ENCODE results near the gene POGZ.
A peak's percentile ranks its signal among the peaks of the same experiment; 100 is the strongest.
"Not testable (repeated sequence)": the region's sequence is repeated elsewhere in the genome, so short reads cannot be mapped to it uniquely, and the experiment has no call there.

Gene POGZ

DNA sequence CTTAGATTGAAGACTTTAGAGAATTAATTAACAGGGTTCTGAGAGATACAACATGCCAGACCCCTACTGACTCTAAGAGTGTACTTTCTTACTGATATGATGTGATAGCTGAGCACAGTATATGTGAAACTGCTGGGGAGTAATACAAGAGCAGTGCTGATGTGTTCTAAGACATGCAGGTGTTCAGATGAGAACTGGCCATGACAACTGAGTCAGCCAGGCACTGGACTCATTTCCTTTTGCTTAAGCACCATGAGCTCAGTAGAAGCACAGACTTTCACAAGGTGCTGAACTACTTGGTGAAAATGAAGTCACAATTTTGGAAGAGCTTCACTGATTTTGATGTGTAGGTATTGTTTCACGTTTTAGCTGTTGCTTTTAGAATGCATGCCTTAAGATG lies 15.9 kb upstream of the POGZ start:
- no peak for DNase-seq

DNA sequence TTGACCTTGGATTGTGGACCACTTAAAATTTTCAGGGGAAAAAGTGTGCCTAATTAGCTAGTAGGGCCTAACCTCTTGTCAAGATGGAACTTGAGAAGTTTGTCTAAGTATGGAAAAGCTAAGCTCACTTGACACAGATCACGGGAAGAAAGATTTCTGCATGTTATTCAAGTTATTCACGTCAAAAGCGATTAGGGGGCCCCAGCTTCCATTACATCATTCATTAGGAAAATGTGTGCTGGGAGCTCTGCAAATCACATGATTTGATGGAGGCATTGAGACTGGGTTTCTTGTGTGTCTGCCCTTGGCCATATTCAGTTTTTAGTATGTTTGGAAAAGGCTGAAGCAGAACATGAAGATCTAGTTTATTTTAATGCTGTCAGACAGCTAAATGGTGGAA lies 15.5 kb upstream of the POGZ start:
- DNase-seq: no peak

DNA sequence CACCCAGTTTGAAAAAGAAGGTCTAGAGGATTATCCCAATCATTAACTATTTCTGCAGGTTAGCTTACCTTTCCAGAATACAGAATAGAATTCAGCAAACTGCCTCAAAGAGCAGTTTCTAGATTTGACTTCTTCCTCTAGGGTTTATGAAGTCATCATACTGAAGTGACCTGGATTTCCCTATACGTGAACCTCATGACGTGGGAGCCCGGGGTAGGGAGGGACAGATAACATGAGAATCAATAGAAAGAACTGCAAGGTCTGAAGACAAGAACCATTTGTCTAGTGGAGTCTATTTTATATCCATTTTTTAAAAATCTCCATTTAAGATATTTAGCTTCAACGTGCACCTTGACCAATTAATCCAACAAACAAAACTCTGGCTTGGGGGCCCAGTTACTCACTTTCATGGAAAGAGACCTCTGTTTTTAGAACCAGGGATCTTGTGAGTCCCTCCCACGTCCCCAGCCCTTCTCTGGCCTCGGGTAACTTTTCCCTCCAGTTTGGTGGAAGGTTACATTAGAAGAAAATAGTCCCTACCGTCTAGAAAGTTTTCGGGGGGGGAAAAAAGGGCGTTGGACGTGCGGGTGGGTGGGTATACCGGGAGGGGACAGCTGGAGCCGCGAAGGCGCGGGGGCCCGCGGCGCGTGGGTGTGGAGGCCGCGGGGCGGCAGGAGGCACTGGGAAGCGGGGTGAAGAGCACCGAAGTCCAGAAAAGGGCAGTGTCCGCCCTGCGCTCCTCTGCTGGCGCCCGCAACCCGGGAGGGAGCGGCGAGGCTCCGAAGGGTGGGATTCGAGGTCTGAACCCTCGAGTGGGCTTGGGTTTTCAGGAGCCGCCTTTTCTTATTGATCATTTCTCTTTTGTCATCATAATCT lies 13.8 kb upstream of the POGZ start:
- peak; percentile 80 for DNase-seq

DNA sequence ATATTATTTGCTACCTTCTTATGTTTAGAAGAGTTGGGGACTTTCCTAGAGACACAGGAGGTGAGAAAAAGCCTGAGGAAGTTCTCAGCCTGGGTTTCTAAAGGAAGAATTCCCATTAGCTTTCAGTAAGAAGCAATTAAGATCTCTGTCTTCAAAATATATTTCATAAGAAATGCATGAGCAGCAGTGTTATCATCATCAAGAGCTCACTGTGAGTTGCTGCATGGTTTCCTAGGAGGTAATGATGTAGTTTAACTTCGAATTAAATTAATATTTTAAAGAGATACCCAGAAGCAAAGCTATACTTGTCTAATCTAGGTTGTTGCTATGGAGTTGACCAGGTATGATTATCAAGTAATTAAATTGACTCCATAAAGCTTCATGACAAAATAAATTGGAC lies 5.7 kb upstream of the POGZ start:
- DNase-seq: no peak

DNA sequence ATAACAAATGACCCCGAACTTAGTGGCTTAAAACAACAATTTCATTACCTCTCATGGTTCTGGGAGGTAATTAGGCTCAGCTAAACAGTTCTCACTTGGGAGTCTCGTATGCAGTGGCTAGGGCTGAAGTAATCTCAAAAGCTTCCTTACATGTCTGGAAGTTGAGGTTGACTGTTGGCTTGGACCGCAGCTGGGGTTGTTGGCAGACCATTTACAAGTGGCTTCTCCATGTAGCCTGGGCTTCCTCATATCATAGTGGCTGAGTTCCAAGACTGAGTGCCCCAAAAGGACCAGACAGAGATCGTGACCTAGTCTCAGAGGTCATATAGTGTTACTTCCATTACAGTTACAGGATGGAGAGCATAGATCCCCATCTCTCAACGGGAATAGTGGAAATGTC lies 2.4 kb upstream of the POGZ start:
- DNase-seq: no peak

DNA sequence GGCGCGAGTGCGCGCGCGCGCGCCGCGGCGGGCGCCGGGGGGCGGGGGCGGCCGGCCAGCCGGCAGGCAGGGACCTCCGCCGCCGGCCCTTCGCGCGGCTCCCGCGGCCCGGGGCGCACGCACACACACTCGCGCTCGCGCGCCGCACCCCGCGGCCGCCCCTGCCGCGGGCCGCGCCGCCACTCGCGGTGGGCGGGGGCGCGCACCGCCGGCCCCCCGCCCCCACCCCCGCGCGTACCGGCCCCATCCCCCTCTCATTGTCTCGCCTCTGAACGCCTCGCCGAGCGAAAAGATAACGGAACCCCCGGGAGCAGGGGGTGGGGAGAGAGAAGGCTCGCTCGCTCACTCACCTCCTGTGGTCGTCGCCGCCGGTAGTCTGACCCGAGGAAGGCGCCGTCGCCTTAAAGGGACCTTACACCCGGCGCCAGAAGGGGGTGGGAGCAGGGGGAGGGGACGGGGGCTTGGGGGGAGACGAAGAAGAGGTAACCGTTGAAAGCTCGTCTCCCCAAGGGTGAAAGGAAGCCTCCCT lies 428 bp downstream of the POGZ start:
- DNase-seq: peak; percentile 50

DNA sequence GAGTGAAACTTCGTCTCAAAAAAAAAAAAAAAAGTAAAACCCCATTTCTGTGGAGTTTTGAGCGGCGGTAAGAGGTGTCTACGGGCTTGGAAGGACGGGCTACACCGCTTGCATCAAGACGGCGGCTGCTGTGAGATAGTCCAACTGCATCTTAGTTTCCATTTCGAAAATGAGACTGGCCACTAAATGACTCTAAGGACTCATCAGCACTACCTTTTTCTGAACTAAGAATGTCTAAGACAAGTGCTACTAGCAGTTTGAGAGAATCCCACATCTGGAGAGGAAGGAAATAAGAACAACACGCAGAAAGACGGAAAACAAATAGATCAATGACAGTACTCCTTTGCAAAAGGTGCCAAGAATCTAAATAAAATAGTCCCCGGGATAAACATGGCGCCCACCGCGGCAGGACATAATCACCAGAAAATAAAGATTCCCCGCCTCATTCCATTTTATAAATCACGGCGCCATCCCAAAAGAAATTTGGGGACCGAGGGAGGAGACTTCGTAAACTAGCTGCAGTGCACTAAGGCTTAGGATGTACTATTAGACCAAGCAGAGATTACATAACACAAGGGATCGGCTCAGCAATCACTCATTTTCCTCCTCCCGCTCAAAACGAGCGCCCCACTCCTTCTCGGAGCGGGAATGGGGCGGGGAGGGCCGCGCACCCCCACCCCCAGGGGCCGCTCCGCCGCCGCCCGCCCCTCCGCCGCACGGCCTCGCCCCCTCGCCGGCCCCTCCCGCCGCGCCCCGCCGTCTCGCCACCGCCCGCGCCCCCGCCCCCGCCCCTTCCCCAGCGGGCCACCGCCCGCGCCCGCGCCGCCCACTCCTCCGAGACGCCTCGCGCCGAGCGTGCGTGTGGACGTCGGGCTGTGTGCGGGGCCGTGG lies 1.1 kb downstream of the POGZ start:
- DNase-seq: peak; percentile 45

DNA sequence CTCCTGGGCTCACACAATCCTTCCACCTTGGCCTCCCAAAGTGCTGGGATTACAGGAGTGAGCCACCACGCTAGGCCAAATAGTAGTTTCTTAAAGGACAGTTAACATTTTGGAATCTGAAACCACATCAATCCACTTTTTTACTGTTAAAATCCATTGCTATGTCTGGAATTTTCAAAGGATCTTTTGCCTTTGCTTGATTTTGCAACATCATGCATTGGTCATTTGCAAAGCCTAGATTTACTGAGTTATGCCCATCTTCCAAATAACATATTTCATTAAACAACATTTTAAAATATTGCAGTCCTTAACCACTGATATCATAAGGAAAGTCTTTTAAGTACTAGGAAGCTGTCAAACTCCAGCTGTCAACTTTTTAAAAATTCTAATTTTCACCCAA lies 3.3 kb downstream of the POGZ start:
- no peak for DNase-seq

DNA sequence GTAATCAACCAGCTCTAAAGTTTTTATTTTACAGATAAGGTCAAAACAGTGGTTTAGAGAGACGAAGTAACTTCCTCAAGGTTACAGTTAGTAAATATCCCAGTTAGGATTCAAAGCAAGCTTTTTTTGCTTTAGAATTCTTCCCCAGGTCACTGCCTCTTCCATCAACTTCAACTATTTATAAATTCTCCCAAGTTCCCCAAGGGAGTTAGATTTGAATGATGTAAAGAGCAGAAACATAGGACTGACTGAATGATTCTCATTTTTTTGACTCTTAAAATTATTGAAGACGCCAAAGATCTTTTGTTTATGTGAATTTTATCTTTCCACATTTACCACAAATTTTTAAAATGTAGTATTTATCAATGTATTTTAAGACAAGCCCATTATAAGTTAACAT lies 4.1 kb downstream of the POGZ start:
- no peak for DNase-seq

DNA sequence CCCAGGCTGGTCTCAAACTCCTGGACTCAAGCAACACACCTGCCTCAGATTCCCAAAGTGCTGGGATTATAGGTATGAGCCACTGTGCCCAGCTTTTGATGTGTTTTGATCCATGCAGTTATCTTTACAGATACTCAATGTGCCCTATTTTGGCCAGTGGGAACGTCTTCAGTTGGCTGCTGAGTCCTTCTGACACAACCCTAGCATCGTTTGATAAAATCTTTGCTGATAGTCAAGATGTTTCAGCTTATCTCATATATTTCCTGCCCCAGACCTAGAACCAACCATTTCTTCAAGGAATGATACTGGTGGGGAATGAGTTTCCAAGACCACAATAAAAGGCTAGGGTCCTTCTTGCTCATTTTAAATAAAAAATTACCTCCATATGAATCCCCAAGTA lies 11.6 kb downstream of the POGZ start:
- DNase-seq: no peak

DNA sequence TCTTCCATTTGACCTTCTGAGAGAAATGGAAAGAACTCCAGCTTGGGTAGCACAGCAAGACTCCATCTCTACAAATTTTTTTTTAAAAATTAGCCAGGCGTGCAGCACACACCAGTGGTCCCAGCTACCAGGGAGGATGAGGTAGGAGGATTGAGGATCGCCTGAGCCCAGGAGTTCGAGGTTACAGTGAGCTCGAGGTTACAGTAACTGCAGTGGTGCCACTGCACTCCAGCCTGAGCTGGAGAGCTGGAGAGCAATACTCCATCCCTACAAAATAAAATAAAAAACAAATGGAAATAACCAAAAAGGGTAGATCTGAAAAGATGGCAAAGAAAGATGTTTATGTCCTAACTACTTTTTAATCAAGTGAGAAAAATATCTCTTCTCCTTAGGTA lies 14.5 kb downstream of the POGZ start:
- no peak for DNase-seq

DNA sequence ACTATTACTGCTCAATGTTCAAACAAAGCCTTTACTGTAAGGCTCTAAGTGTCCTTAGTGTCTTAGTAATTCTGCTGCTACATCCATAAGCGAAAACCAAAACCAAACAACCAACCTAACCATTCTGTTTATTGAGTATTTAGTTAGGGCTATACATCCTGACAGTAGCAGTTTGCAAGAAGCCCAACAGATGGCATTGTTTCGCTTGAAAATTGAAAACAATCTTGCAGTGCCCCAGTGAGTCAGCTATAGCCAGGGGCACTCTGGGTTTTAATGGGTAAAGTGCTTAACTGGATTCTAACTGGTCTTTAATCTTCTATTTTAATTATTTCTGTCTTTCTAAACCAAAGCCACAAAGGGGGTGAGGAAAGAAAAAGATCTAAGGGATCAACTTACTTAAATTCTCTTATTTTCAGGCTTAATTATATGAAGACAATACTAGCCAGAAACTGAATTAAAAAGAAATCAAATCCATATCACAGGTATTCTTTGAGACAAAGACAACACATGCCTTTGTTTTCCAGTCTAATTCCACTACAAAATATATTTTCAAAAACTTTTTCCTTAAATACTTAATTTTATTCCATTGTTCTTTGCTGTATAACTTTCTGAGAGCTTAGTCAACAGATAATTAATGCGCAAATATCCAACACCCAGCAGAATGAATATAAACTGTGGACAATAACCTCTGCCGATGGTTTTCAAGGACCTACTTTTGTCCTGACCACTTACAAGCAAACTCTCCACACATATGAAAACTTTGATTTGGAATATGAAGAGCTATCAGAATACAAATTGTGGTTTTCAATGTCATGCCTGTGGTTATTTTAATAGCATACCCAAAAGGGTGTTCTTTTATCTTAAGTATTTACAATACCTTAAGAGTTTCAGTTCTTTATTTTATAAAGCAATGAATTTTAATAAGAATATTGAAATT lies 15.2 kb downstream of the POGZ start:
- peak; percentile 22 for DNase-seq

DNA sequence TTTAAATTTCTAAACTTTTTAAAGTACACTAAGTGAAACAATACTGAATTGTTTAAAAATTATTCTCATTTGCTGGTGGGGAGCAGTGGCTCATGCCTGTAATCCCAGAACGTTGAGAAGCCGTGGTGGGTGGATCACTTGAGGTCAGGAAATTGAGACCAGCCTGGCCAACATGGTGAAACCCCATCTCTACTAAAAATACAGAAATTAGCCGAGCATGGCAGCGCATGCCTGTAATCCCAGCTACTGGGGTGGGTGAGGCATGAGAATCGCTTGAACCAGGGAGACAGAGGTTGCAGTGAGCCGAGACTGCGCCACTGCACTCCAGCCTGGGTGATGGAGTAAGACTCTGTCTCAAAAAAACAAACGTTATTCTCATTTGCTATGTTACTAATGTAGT lies 21.9 kb downstream of the POGZ start:
- DNase-seq: not testable (repeated sequence)

DNA sequence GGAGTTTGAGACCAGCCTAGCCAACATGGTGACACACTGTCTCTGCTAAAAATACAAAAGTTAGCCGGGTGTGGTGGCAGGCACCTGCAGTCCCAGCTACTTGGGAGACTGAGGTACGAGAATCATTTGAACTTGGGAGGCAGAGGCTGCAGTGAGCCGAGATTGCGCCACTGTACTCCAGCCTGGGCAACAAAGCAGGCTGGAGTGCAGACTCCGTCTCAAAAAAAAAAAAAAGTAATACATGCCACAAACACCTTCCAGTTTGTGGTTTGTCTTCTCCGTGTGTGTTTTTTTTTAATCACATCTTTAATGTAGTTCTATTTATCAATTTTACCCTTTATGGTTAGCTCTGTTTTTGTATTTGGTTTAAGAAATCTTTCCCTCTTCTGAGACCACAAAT lies 22.3 kb downstream of the POGZ start:
- DNase-seq: no peak

DNA sequence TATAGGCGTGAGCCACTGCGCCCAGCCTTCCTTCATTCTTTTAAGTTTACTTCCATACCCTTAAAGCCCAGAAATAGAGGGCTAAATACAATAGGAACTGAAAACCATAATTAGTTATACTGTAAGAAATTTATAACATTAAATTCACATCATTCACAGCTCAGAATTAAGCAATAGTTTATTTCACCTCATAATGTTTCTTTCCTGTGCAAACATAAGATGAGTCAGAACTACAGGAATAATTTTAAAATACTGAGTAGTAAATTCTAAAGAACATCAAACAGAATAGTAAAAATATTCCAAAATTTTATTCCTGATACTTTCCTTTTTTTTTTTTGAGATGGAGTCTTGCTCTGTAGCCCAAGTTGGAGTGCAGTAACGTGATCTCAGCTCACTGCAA lies 24.1 kb downstream of the POGZ start:
- no peak for DNase-seq

DNA sequence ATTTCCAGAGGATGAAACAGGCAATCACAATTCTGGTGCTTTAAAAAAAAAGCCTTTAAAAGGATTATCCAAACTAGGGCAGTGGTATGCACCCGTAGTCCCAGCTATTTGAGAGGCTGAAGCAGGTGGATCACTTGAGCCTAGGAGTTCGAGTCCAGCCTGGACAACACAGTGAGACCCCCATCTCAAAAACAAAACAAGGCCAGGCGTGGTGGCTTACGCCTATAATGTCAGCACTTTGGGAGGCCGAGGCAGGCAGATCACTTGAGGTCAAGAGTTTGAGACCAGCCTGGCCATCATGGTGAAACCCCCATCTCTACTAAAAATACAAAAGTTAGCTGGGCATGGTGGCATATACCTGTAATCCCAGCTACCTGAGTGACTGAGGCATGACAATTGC lies 25.5 kb downstream of the POGZ start:
- DNase-seq: not testable (repeated sequence)

DNA sequence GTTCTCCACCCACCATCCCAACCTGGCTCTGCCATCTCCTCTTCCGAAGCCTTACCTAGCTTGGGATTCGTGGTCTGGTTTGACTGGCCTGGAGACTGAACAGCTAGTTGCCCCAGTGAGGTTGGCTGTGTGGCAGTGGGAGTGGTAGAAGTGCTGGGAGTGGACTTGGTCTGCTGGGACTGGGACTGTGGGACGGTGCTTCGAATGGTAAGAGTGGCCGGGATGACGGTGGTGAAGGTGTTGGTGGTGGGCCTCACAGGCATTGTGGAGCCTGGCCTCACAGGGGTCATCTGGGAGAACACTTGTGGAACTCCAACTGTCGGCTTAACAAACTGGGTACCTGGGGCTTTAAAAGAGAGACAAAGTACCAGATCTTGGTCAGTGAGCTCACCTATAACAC lies 31.2 kb downstream of the POGZ start:
- DNase-seq: no peak

DNA sequence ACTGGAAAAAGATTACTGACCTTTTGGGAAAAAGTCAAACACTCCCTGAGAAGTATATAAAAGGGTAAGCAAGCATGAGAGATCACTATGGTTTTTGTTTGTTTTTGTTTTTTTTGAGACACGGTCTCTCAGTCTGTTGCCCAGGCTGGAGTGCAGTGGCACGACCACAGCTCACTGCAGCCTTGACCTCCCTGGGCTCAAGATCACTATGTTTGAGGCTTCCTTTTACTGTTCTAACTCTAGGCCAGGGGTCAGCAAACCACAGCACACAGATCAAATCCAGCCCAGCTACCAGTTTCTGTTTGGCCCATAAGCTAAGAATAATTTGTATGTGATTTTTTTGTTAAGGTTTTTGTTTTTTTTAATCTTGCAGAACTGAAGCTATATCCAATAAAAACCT lies 34.2 kb downstream of the POGZ start:
- no peak for DNase-seq

DNA sequence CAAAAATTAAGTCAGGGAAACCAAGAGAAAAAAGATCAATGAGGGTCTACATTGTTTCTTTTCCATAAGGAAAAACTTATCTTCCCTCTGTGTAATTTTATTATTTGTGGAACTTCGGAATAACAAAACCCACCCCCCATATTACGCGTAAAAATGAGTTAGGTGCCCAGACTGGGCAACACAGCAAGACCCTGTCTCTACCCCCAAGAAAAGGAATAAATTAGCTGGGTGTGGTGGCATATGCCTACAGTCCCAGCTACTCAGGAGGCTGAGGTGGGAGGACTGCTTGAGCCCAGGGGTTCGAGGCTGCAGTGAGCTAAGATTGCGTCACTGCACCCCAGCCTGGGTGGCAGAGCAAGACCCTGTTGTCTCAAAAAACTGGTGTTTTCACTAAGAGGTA lies 39.5 kb downstream of the POGZ start:
- no peak for DNase-seq

DNA sequence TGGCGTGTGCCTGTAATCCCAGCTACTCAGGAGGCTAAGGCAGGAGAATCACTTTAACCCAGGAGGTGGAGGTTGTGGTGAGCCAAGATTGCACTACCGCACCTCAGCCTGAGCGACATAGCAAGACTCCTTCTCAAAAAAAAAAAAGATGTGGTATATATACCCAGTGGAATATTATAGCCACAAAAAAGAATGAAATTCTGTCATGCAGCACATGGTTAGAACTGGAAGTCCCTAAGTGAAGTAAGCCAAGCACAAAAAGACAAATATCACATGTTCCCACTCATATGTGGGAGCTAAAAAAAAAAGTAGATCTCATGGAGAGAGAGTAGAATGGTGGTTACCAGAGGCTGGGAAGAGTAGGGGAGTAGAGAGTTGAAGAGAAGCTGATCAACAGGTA lies 41.2 kb downstream of the POGZ start:
- DNase-seq: no peak

DNA sequence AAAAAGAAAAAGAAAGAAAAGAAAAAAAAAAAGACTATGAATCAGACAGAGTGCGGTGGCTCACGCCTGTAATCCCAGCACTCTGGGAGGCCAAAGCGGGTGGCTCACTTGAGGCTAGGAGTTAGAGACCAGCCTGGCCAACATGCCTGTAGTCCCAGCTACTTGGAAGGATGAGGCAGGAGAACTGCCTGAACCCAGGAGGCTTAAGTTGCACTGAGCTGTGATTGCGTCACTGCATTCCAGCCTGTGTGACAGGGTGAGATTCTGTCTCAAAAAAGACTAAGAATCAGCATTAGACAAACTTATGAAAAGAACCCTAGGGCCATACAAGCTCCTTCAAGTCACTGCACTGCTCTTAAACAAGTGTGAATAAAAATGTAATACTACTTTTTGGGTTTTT lies 43.1 kb downstream of the POGZ start:
- DNase-seq: no peak

DNA sequence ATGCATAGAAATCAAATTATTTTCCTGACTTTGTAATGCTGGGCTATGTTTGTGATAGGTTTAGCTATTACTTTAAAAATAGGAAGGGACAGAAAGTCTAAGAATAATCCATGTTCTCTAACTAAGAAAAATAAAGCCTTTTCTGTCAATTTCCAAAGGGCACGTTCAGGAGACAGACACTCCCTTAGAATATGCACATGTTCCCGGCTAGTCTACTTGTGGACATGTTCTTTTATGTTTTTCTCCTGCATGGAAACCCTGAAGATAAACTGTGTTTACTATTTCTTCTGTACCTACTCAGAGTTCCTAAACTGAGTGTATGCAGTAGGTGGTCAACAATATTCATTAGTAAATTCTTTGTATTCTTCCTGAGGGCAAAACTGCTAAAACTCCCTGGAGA lies 47.4 kb downstream of the POGZ start:
- no peak for DNase-seq

DNA sequence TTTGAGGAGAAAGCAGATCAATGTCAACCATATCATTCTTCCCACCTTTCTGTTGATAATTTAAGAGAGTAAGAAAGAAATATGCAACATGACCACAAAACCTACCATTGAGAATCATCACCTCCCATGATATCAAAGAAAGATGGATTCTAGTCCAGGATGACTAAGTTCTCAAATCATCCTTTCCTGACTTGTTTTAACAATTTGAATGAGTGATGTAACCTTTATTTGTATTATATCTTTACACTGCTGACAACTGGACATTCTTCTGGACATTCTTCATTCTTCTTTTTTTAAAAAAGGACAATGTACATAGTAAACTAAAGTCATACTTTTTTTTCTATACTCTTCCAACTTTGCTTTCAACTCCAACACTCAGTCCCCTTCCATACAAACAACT lies 50.4 kb downstream of the POGZ start:
- DNase-seq: no peak

Measured in NCI-H748 treated with DMSO at 0.1 percent for 48 hours (cell line).